ENCODE measurements around the gene GNPNAT1. TPM values are rescaled to one million over a fixed set of nuclear protein-coding genes. Genes with fewer than 3 reads are reported as not detected.

Gene GNPNAT1
- total and polyA plus RNA-seq, 2 of the 4 experiments (the other 2 are of a cell fraction): 19.4 to 30.5 TPM

DNA sequence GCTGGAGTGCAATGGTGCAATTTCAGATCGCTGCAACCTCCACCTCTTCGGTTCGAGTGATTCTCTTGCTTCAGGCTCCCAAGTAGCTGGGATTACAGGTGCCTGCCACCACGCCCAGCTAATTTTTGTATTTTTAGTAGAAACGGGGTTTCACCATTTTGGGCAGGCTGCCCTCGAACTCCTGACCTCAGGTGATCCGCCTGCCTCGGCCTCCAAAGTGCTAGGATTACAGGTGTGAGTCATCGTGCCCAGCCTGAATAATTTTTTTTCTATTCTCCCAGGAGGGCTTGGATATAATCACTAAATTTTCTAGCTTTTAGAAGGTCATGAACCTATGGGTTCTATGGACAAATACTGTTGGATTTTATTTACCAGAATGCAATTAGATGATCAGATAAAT is 44.7 kb upstream of the GNPNAT1 start:
- no peak overlapping the region for H3K27ac ChIP-seq (ENCODE audit: insufficient read depth, low read length)
- no peaks in the 10 kb centered on the region for H3K36me3 ChIP-seq (ENCODE audit: control insufficient read depth, insufficient read depth, low read length)
- no peak overlapping the region for H2BK5ac ChIP-seq (ENCODE audit: low read depth, low read length, poor library complexity, severe bottlenecking)
- H4K91ac ChIP-seq (ENCODE audit: insufficient read depth, low read depth, low read length): no peak overlapping the region
- no peak for DNase-seq
- 96% methylated on average over 5 of the region's 9 CpGs; no CpG with 5 or more reads in 1 of the 2 experiments for WGBS, 2 experiments (ENCODE audit: extremely low coverage in 2 of 2, insufficient read length in 1 of 2)
- H4K20me1 ChIP-seq (ENCODE audit: insufficient read depth, low read length): no peaks in the 10 kb centered on the region
- no peak overlapping the region for H3K14ac ChIP-seq (replicated peaks; ENCODE audit: low read depth, low read length)
- no peak overlapping the region for H3K23ac ChIP-seq (ENCODE audit: low read depth, low read length)
- peaks cover 0 to 12% of the 10 kb centered on the region in 2 experiments; a peak in 1 of 4 replicates for H3K79me1 ChIP-seq (ENCODE audit: low read depth in 1 of 2, low read length in 2 of 2)
- intact Hi-C loops (cut with micrococcal nuclease): no loop called here
- ChIA-PET CTCF (no interaction called here), POLR2A (ENCODE audit: unreplicated experiment) (no interaction called here)
- H2BK15ac ChIP-seq (ENCODE audit: low read depth, low read length): peak overlapping the region; percentile 62; the same call in 1 of the 3 replicates
- H2AK5ac ChIP-seq (ENCODE audit: low read depth, low read length): peak overlapping the region; percentile 56; the same call in 1 of the 2 replicates
- peaks cover 9% of the 10 kb centered on the region; the same call in 1 of the 2 replicates for H3K4me1 ChIP-seq (ENCODE audit: control insufficient read depth, insufficient read depth, low read length)
- no peak overlapping the region for H3K9ac ChIP-seq (ENCODE audit: low read depth, low read length)
- no TSS peak for BruUV-seq (replicated peaks)
- no peaks in the 10 kb centered on the region for H3K9me3 ChIP-seq (ENCODE audit: control insufficient read depth, insufficient read depth, low read length)
- no peak for ATAC-seq (ENCODE audit: low read depth)
- H2AFZ ChIP-seq (replicated peaks; ENCODE audit: low read length, poor library complexity): no peak overlapping the region
- H4K5ac ChIP-seq (ENCODE audit: low read depth, low read length): no peak overlapping the region
- H2BK20ac ChIP-seq (ENCODE audit: low read depth, low read length): no peak overlapping the region
- no peak overlapping the region; a peak in 1 of 4 replicates for H4K8ac ChIP-seq (ENCODE audit: low read depth in 2 of 2, low read length in 2 of 2)
- no peak overlapping the region for H2AK9ac ChIP-seq (replicated peaks; ENCODE audit: low read depth, low read length, poor library complexity)
- in situ Hi-C loops (cut with MboI; ENCODE audit: low sequenced_read_pairs): no loop called here
- H3K4ac ChIP-seq (ENCODE audit: low read depth, low read length): no peak overlapping the region
- dilution Hi-C loops (cut with HindIII; ENCODE audit: low sequenced_read_pairs, unreplicated experiment): no loop called here
- no peak overlapping the region for H3K18ac ChIP-seq (ENCODE audit: low read depth, low read length)
- no peak overlapping the region for H3K4me2 ChIP-seq (ENCODE audit: low read depth, low read length)
- H3K9me1 ChIP-seq (ENCODE audit: insufficient read depth, low read length): peaks cover 12% of the 10 kb centered on the region
- TF ChIP-seq CHD1 (IDR thresholded peaks at IDR 0.05; ENCODE audit: low read depth, low read length): no peak
- no peak for TF ChIP-seq MAFK (IDR thresholded peaks at IDR 0.05; ENCODE audit: low read depth, low read length)
- TF ChIP-seq RFX5 (IDR thresholded peaks at IDR 0.05; ENCODE audit: low read depth, low read length): no peak
- TF ChIP-seq, protein P1, sequence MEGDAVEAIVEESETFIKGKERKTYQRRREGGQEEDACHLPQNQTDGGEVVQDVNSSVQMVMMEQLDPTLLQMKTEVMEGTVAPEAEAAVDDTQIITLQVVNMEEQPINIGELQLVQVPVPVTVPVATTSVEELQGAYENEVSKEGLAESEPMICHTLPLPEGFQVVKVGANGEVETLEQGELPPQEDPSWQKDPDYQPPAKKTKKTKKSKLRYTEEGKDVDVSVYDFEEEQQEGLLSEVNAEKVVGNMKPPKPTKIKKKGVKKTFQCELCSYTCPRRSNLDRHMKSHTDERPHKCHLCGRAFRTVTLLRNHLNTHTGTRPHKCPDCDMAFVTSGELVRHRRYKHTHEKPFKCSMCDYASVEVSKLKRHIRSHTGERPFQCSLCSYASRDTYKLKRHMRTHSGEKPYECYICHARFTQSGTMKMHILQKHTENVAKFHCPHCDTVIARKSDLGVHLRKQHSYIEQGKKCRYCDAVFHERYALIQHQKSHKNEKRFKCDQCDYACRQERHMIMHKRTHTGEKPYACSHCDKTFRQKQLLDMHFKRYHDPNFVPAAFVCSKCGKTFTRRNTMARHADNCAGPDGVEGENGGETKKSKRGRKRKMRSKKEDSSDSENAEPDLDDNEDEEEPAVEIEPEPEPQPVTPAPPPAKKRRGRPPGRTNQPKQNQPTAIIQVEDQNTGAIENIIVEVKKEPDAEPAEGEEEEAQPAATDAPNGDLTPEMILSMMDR (conservative IDR thresholded peaks at IDR 0.05; ENCODE audit: low read depth, low read length): no peak
- TF ChIP-seq, protein P2, sequence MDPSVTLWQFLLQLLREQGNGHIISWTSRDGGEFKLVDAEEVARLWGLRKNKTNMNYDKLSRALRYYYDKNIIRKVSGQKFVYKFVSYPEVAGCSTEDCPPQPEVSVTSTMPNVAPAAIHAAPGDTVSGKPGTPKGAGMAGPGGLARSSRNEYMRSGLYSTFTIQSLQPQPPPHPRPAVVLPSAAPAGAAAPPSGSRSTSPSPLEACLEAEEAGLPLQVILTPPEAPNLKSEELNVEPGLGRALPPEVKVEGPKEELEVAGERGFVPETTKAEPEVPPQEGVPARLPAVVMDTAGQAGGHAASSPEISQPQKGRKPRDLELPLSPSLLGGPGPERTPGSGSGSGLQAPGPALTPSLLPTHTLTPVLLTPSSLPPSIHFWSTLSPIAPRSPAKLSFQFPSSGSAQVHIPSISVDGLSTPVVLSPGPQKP (IDR thresholded peaks at IDR 0.05; ENCODE audit: borderline replicate concordance, low read depth, low read length): no peak
- TF ChIP-seq RAD21 (IDR thresholded peaks at IDR 0.05; ENCODE audit: low read length): no peak
- no peak for TF ChIP-seq MXI1 (IDR thresholded peaks at IDR 0.05; ENCODE audit: borderline replicate concordance, low read depth, low read length)
- TF ChIP-seq CEBPB (IDR thresholded peaks at IDR 0.05; ENCODE audit: low read depth, low read length): no peak
- no peak for TF ChIP-seq BHLHE40 (IDR thresholded peaks at IDR 0.05; ENCODE audit: low read depth, low read length)
- no peak for TF ChIP-seq MAZ (IDR thresholded peaks at IDR 0.05; ENCODE audit: borderline replicate concordance, low read depth, low read length)
- no peak for TF ChIP-seq POLR2A (IDR thresholded peaks at IDR 0.05; ENCODE audit: low read depth, low read length)
- TF ChIP-seq FOS (IDR thresholded peaks at IDR 0.05; ENCODE audit: low read depth, low read length): no peak
- TF ChIP-seq NFE2L2 (IDR thresholded peaks at IDR 0.05; ENCODE audit: low read depth, low read length): no peak
- no peak overlapping the region; the same call in 1 of the 2 replicates for H2BK120ac ChIP-seq (ENCODE audit: low read depth, low read length)
- H3K27me3 ChIP-seq (ENCODE audit: control insufficient read depth, insufficient read depth, low read length): no peaks in the 10 kb centered on the region
- no peak overlapping the region for H3K4me3 ChIP-seq (ENCODE audit: insufficient read depth, low read depth, low read length)
- H3K56ac ChIP-seq (ENCODE audit: extremely low read depth, insufficient read depth, low read length): no peak overlapping the region

Measured in IMR-90 (cell line).